Keratinocyte (primary cell): ENCODE data around the gene MSANTD2. TPM values are rescaled to one million over a fixed set of nuclear protein-coding genes. Genes with fewer than 3 reads are reported as not detected.

Source experiments
- DNase-seq: peaks from one replicate; pipeline ENCODE4 v3.0.0-alpha.2; 2011; ENCODE audit warnings: low read depth, missing footprints, low spot score
- FAIRE-seq: peaks from 2 replicates; lab custom pipeline; 2011; peaks lifted over from hg19 to GRCh38; lab: Jason Lieb, UNC
- H2AFZ ChIP-seq: 2 replicates; pipeline ENCODE4 v1.6.0; 2012; ENCODE audit warnings: low read length, control low read depth, inconsistent platforms; ENCODE audit not compliant: control insufficient read depth
- H3K27ac ChIP-seq: 2 replicates; pipeline ENCODE4 v1.5.1; 2011; ENCODE audit warnings: low read length; ENCODE audit not compliant: control insufficient read depth, insufficient read depth
- H3K27me3 ChIP-seq: 3 replicates; pipeline ENCODE4 v1.6.0; 2011; ENCODE audit warnings: low read length; ENCODE audit not compliant: control insufficient read depth, insufficient read depth; ENCODE audit errors: extremely low read depth
- H3K36me3 ChIP-seq, 2 experiments: 2 replicates in 1 of 2; 3 replicates in 1 of 2; pipeline ENCODE4 v1.5.1; 2011; ENCODE audit warnings: low read length in 2 of 2, mild to moderate bottlenecking in 1 of 2; ENCODE audit not compliant: control insufficient read depth in 2 of 2, insufficient read depth in 2 of 2; ENCODE audit errors: extremely low read depth in 1 of 2
- H3K4me1 ChIP-seq: 3 replicates; pipeline ENCODE4 v1.5.1; 2011; ENCODE audit warnings: low read length; ENCODE audit not compliant: control insufficient read depth, insufficient read depth; ENCODE audit errors: extremely low read depth
- H3K4me2 ChIP-seq: 3 replicates; pipeline ENCODE4 v1.6.0; 2011; ENCODE audit warnings: low read depth, low read length; ENCODE audit not compliant: control insufficient read depth, insufficient read depth; ENCODE audit errors: extremely low read depth
- H3K4me3 ChIP-seq, 3 experiments: fragments of 200-600 bp in 1 of 3; sonication (generic) in 1 of 3; 2 replicates in 2 of 3; 3 replicates in 1 of 3; pipeline ENCODE4 v1.5.1; 2011 to 2016; ENCODE audit warnings: low read length in 3 of 3, mild to moderate bottlenecking in 3 of 3, control low read depth in 2 of 3, inconsistent platforms in 1 of 3, low read depth in 1 of 3, mixed read lengths in 1 of 3, mixed run types in 1 of 3, moderate library complexity in 1 of 3; ENCODE audit not compliant: control insufficient read depth in 2 of 3, insufficient read depth in 2 of 3; ENCODE audit errors: extremely low read depth in 1 of 3
- H3K79me2 ChIP-seq: 2 replicates; pipeline ENCODE4 v1.6.0; 2012; ENCODE audit warnings: low read length; ENCODE audit not compliant: control insufficient read depth, insufficient read depth
- H3K9ac ChIP-seq: 3 replicates; pipeline ENCODE4 v1.6.0; 2011; ENCODE audit warnings: low read length; ENCODE audit not compliant: control insufficient read depth, insufficient read depth; ENCODE audit errors: extremely low read depth
- H3K9me1 ChIP-seq: 3 replicates; pipeline ENCODE4 v1.6.0; 2011; ENCODE audit warnings: low read length; ENCODE audit not compliant: control insufficient read depth, insufficient read depth; ENCODE audit errors: extremely low read depth
- H3K9me3 ChIP-seq: 2 replicates; pipeline ENCODE4 v1.5.1; 2012; ENCODE audit warnings: low read depth, low read length; ENCODE audit not compliant: control insufficient read depth
- H4K20me1 ChIP-seq: 3 replicates; pipeline ENCODE4 v1.6.0; 2011; ENCODE audit warnings: low read length; ENCODE audit not compliant: control insufficient read depth, insufficient read depth; ENCODE audit errors: extremely low read depth
- EZH2 ChIP-seq: IDR thresholded peaks from one replicate; pipeline ENCODE4 v1.6.1; 2012; ENCODE audit warnings: inconsistent platforms, mild to moderate bottlenecking, low read length, moderate library complexity
- dilution Hi-C: fragments of 300-500 bp; cut with MboI; formaldehyde crosslinking; loops from one replicate; pipeline ENCODE4 v1.7.0; 2020; ENCODE audit warnings: low sequenced_read_pairs; ENCODE audit not compliant: extremely low pct_ligation_motif_present
- polyA plus RNA-seq, 5 experiments: library from polyadenylated mRNA; depleted of rRNA in 3 of 5; stranded (reverse) in 3 of 5; stranded (forward) in 1 of 5; unstranded in 1 of 5; fragments of >200 nt; gene quantifications; 1 replicate in 1 of 5; 2 replicates in 3 of 5; 3 replicates in 1 of 5; pipeline versions ENCODE4 v1.2.1 to v1.2.3, GENCODE V29; 2011 to 2012; ENCODE audit warnings: missing spikeins in 2 of 5, low read depth in 1 of 5, low replicate concordance in 1 of 5
- TF ChIP-seq, protein P1 (sequence below), 3 experiments: IDR thresholded peaks in 1 of 3; conservative IDR thresholded peaks in 1 of 3; optimal IDR thresholded peaks in 1 of 3; 2 replicates in 2 of 3; 3 replicates in 1 of 3; pipeline versions ENCODE3 to v1.5.1; 2011; ENCODE audit warnings: low read length in 3 of 3, mild to moderate bottlenecking in 3 of 3, moderate library complexity in 2 of 3, control low read depth in 1 of 3, inconsistent platforms in 1 of 3; ENCODE audit not compliant: insufficient read depth in 2 of 3; ENCODE audit errors: extremely low read depth in 1 of 3

Gene MSANTD2
- polyA plus RNA-seq, 1 donor (not counting 4 experiments of a cell fraction or from before 2014, with no cell fraction given) = 6.6 TPM

DNA sequence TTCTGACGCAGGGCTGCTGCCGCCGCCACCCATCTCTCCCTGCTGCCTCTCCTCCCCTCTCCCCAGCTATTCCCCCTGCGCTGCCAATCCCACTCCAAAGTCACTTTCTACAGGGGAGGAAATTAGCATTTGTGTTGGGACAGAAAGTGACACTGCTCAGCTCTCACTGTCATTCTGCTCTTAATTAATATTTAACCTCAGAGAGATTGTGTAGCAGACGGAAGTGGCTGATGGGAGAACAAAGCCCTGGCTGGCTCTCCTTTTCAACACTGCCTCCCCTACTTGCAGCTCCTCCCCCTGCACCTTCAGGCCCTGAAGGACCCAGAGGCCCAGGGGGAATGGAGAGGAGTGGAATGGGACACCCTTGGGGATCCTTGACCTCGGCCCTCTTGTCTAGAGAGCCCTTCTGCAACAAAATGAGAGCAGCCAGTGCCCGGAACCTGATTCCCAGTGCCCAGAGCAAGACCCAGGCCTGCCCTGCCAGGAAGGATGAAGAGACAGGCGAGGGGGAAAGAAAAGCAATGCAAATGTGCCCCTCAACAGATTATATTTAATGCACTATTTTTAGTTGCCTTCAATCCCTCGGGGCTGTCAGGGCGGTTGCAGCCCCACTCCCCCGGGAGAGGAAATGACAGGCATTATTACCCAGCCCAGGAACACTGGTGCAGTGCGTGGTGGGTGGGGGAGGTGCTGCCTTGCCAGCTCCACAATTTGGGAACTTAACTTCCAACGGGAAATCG lies 75.1 kb downstream of the MSANTD2 start:
- H2AFZ ChIP-seq = peak overlapping the region; percentile 75
- H3K4me3 ChIP-seq = peak overlapping the region in 1 of 3 experiments; percentile 9
- dilution Hi-C loops = no loop called here
- no peaks in the 10 kb centered on the region for H4K20me1 ChIP-seq
- peaks cover 12% of the 10 kb centered on the region for H3K4me1 ChIP-seq
- H3K36me3 ChIP-seq = no peaks in the 10 kb centered on the region
- peaks cover 31% of the 10 kb centered on the region for H3K27me3 ChIP-seq
- H3K27ac ChIP-seq = no peak overlapping the region
- peak overlapping the region; percentile 61 for H3K4me2 ChIP-seq
- TF ChIP-seq, protein P1, sequence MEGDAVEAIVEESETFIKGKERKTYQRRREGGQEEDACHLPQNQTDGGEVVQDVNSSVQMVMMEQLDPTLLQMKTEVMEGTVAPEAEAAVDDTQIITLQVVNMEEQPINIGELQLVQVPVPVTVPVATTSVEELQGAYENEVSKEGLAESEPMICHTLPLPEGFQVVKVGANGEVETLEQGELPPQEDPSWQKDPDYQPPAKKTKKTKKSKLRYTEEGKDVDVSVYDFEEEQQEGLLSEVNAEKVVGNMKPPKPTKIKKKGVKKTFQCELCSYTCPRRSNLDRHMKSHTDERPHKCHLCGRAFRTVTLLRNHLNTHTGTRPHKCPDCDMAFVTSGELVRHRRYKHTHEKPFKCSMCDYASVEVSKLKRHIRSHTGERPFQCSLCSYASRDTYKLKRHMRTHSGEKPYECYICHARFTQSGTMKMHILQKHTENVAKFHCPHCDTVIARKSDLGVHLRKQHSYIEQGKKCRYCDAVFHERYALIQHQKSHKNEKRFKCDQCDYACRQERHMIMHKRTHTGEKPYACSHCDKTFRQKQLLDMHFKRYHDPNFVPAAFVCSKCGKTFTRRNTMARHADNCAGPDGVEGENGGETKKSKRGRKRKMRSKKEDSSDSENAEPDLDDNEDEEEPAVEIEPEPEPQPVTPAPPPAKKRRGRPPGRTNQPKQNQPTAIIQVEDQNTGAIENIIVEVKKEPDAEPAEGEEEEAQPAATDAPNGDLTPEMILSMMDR (optimal IDR thresholded peaks at IDR 0.05 in 1 of 3, IDR thresholded peaks at IDR 0.05 in 1 of 3, conservative IDR thresholded peaks at IDR 0.05 in 1 of 3; ENCODE audit: extremely low read depth in 1 of 3, insufficient read depth in 2 of 3, low read length in 3 of 3) = no peak
- TF ChIP-seq EZH2 = no peak
- no peaks in the 10 kb centered on the region for H3K79me2 ChIP-seq
- H3K9ac ChIP-seq = no peak overlapping the region
- FAIRE-seq (no peak), DNase-seq (no peak)
- H3K9me3 ChIP-seq = no peaks in the 10 kb centered on the region
- H3K9me1 ChIP-seq = peaks cover 4% of the 10 kb centered on the region

DNA sequence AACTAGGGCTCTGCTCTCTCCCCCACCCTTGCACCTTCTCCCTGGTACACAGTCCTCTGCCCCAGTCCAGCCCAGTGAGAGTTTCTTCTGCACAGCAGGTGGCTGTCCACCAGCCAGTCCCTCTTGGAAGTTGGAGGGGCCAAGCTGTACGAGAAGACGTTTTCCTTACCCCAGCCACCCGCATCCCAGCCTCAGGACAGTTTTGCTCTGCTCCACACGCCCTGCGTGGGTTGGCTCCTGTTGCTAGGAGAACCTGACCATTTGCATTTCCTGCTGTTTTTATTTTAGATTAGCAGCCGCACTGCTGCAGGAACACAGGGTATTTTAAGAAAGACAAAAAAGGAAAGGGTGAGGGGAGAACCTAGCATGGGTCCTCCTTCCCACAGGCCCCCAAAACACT lies 78.0 kb downstream of the MSANTD2 start:
- no peak overlapping the region for H2AFZ ChIP-seq
- TF ChIP-seq EZH2 = no peak
- TF ChIP-seq, protein P1 (optimal IDR thresholded peaks at IDR 0.05 in 1 of 3, IDR thresholded peaks at IDR 0.05 in 1 of 3, conservative IDR thresholded peaks at IDR 0.05 in 1 of 3; ENCODE audit: extremely low read depth in 1 of 3, insufficient read depth in 2 of 3, low read length in 3 of 3) = no peak
- H3K9ac ChIP-seq = no peak overlapping the region
- DNase-seq (no peak), FAIRE-seq (no peak)
- no peaks in the 10 kb centered on the region for H3K36me3 ChIP-seq
- dilution Hi-C loops = no loop called here
- no peak overlapping the region for H3K4me3 ChIP-seq
- no peaks in the 10 kb centered on the region for H4K20me1 ChIP-seq
- no peaks in the 10 kb centered on the region for H3K79me2 ChIP-seq
- H3K9me1 ChIP-seq = peaks cover 2% of the 10 kb centered on the region
- peaks cover 52% of the 10 kb centered on the region for H3K27me3 ChIP-seq
- H3K27ac ChIP-seq = no peak overlapping the region
- H3K4me1 ChIP-seq = peaks cover 30% of the 10 kb centered on the region
- no peak overlapping the region for H3K4me2 ChIP-seq
- H3K9me3 ChIP-seq = no peaks in the 10 kb centered on the region
